ENCODE measurements around the gene SUGT1.
"Not testable (repeated sequence)": the region's sequence is repeated elsewhere in the genome, so short reads cannot be mapped to it uniquely, and the experiment has no call there.

The SUGT1 gene

GRCh38 chr13:52631083-52631690 lies 21.4 kb upstream of the SUGT1 start:
- H3K27me3 ChIP-seq (ENCODE audit: control insufficient read depth, insufficient read depth, low read length); H3K36me3 ChIP-seq (ENCODE audit: control insufficient read depth, insufficient read depth, low read length); H3K27ac ChIP-seq (ENCODE audit: low read length); H3K9me3 ChIP-seq (ENCODE audit: control insufficient read depth, insufficient read depth, low read length); H3K4me1 ChIP-seq (ENCODE audit: control insufficient read depth, insufficient read depth, low read length); H3K4me3 ChIP-seq (ENCODE audit: low read length); DNase-seq (ENCODE audit: low read depth, low spot score): not testable (repeated sequence)
- WGBS (ENCODE audit: insufficient coverage, insufficient read length): no CpG with 5 or more reads among the region's 7 CpGs

GRCh38 chr13:52638666-52639328 lies 13.8 kb upstream of the SUGT1 start:
- DNase-seq (ENCODE audit: low read depth, low spot score): no peak
- Histone ChIP-seq H3K4me3 (ENCODE audit: low read length) (no peak overlapping the region), H3K9me3 (ENCODE audit: control insufficient read depth, insufficient read depth, low read length) (no peaks in the 10 kb centered on the region), H3K36me3 (ENCODE audit: control insufficient read depth, insufficient read depth, low read length) (no peaks in the 10 kb centered on the region), H3K27ac (ENCODE audit: low read length) (no peak overlapping the region), H3K4me1 (ENCODE audit: control insufficient read depth, insufficient read depth, low read length) (no peaks in the 10 kb centered on the region), H3K27me3 (ENCODE audit: control insufficient read depth, insufficient read depth, low read length) (no peaks in the 10 kb centered on the region)
- WGBS (ENCODE audit: insufficient coverage, insufficient read length): no CpG with 5 or more reads among the region's 5 CpGs

GRCh38 chr13:52642131-52642530 lies 10.5 kb upstream of the SUGT1 start, which contains the start of gene HNRNPA1L2:
HNRNPA1L2 (plus strand) TSS chr13:52642431; CDS start chr13:52642493, 62 bp downstream.
- Histone ChIP-seq H3K36me3 (ENCODE audit: control insufficient read depth, insufficient read depth, low read length) (no peaks in the 10 kb centered on the region), H3K27me3 (ENCODE audit: control insufficient read depth, insufficient read depth, low read length) (no peaks in the 10 kb centered on the region), H3K9me3 (ENCODE audit: control insufficient read depth, insufficient read depth, low read length) (no peaks in the 10 kb centered on the region), H3K4me1 (ENCODE audit: control insufficient read depth, insufficient read depth, low read length) (no peaks in the 10 kb centered on the region), H3K27ac (ENCODE audit: low read length) (no peak within 1 kb of the TSS), H3K4me3 (ENCODE audit: low read length) (no peak within 1 kb of the TSS)
- WGBS (ENCODE audit: insufficient coverage, insufficient read length): no CpG with 5 or more reads among the region's 7 CpGs
- DNase-seq (ENCODE audit: low read depth, low spot score): no peak

GRCh38 chr13:52644108-52644507 lies 8.5 kb upstream of the SUGT1 start:
- no peaks in the 10 kb centered on the region for H3K27me3 ChIP-seq (ENCODE audit: control insufficient read depth, insufficient read depth, low read length)
- H3K36me3 ChIP-seq (ENCODE audit: control insufficient read depth, insufficient read depth, low read length): no peaks in the 10 kb centered on the region; the same call in 1 of the 2 replicates
- no peak overlapping the region for H3K27ac ChIP-seq (ENCODE audit: low read length)
- no peak for DNase-seq (ENCODE audit: low read depth, low spot score)
- H3K4me3 ChIP-seq (ENCODE audit: low read length): no peak overlapping the region
- no peaks in the 10 kb centered on the region for H3K9me3 ChIP-seq (ENCODE audit: control insufficient read depth, insufficient read depth, low read length)
- no CpG with 5 or more reads among the region's 3 CpGs for WGBS (ENCODE audit: insufficient coverage, insufficient read length)
- H3K4me1 ChIP-seq (ENCODE audit: control insufficient read depth, insufficient read depth, low read length): no peaks in the 10 kb centered on the region

- Histone ChIP-seq H3K4me1 (ENCODE audit: control insufficient read depth, insufficient read depth, low read length) (peaks cover 3% of the 10 kb centered on the region; the same call in 1 of the 2 replicates), H3K27ac (ENCODE audit: low read length) (no peak overlapping the region), H3K27me3 (ENCODE audit: control insufficient read depth, insufficient read depth, low read length) (no peaks in the 10 kb centered on the region), H3K36me3 (ENCODE audit: control insufficient read depth, insufficient read depth, low read length) (peaks cover 2% of the 10 kb centered on the region; the same call in 1 of the 2 replicates), H3K9me3 (ENCODE audit: control insufficient read depth, insufficient read depth, low read length) (no peaks in the 10 kb centered on the region), H3K4me3 (ENCODE audit: low read length) (no peak overlapping the region)
- no peak for DNase-seq (ENCODE audit: low read depth, low spot score)
Measured at GRCh38 chr13:52646967-52647366, 5.7 kb upstream of the SUGT1 start.

GRCh38 chr13:52650731-52651130 lies 1.9 kb upstream of the SUGT1 start:
- H3K4me3 ChIP-seq (ENCODE audit: low read length): no peak overlapping the region; the same call in 1 of the 2 replicates
- no peak overlapping the region for H3K27ac ChIP-seq (ENCODE audit: low read length)
- DNase-seq (ENCODE audit: low read depth, low spot score): no peak
- no CpG with 5 or more reads among the region's 6 CpGs for WGBS (ENCODE audit: insufficient coverage, insufficient read length)
- peaks cover 3% of the 10 kb centered on the region; the same call in 1 of the 2 replicates for H3K4me1 ChIP-seq (ENCODE audit: control insufficient read depth, insufficient read depth, low read length)
- no peaks in the 10 kb centered on the region for H3K27me3 ChIP-seq (ENCODE audit: control insufficient read depth, insufficient read depth, low read length)
- no peaks in the 10 kb centered on the region for H3K9me3 ChIP-seq (ENCODE audit: control insufficient read depth, insufficient read depth, low read length)
- H3K36me3 ChIP-seq (ENCODE audit: control insufficient read depth, insufficient read depth, low read length): peaks cover 2% of the 10 kb centered on the region; the same call in 1 of the 2 replicates

GRCh38 chr13:52651897-52652195 lies 790 bp upstream of the SUGT1 start:
- Histone ChIP-seq H3K36me3 (ENCODE audit: control insufficient read depth, insufficient read depth, low read length) (peaks cover 2% of the 10 kb centered on the region; the same call in 1 of the 2 replicates), H3K9me3 (ENCODE audit: control insufficient read depth, insufficient read depth, low read length) (no peaks in the 10 kb centered on the region), H3K4me1 (ENCODE audit: control insufficient read depth, insufficient read depth, low read length) (peaks cover 3% of the 10 kb centered on the region; the same call in 1 of the 2 replicates), H3K4me3 (ENCODE audit: low read length) (peak overlapping the region; percentile 90), H3K27ac (ENCODE audit: low read length) (no peak overlapping the region), H3K27me3 (ENCODE audit: control insufficient read depth, insufficient read depth, low read length) (no peaks in the 10 kb centered on the region)
- no CpG with 5 or more reads among the region's 7 CpGs for WGBS (ENCODE audit: insufficient coverage, insufficient read length)
- DNase-seq (ENCODE audit: low read depth, low spot score): no peak

GRCh38 chr13:52652980-52653303 lies 306 bp downstream of the SUGT1 start:
- DNase-seq (ENCODE audit: low read depth, low spot score): no peak
- Histone ChIP-seq H3K9me3 (ENCODE audit: control insufficient read depth, insufficient read depth, low read length) (no peaks in the 10 kb centered on the region), H3K4me3 (ENCODE audit: low read length) (peak overlapping the region; percentile 90), H3K4me1 (ENCODE audit: control insufficient read depth, insufficient read depth, low read length) (peaks cover 3% of the 10 kb centered on the region; the same call in 1 of the 2 replicates), H3K36me3 (ENCODE audit: control insufficient read depth, insufficient read depth, low read length) (peaks cover 2% of the 10 kb centered on the region; the same call in 1 of the 2 replicates), H3K27ac (ENCODE audit: low read length) (no peak overlapping the region), H3K27me3 (ENCODE audit: control insufficient read depth, insufficient read depth, low read length) (no peaks in the 10 kb centered on the region)
- no CpG with 5 or more reads among the region's 18 CpGs for WGBS (ENCODE audit: insufficient coverage, insufficient read length)

- Histone ChIP-seq H3K27me3 (ENCODE audit: control insufficient read depth, insufficient read depth, low read length) (no peaks in the 10 kb centered on the region), H3K4me3 (ENCODE audit: low read length) (no peak overlapping the region), H3K9me3 (ENCODE audit: control insufficient read depth, insufficient read depth, low read length) (no peaks in the 10 kb centered on the region), H3K4me1 (ENCODE audit: control insufficient read depth, insufficient read depth, low read length) (no peaks in the 10 kb centered on the region), H3K36me3 (ENCODE audit: control insufficient read depth, insufficient read depth, low read length) (no peaks in the 10 kb centered on the region), H3K27ac (ENCODE audit: low read length) (no peak overlapping the region)
- WGBS (ENCODE audit: insufficient coverage, insufficient read length): 100% methylated on average over 1 of the region's 2 CpGs
- no peak for DNase-seq (ENCODE audit: low read depth, low spot score)
Measured at GRCh38 chr13:52659340-52659739, 6.7 kb downstream of the SUGT1 start.

GRCh38 chr13:52664272-52664671 lies 11.6 kb downstream of the SUGT1 start:
- no peak overlapping the region for H3K4me3 ChIP-seq (ENCODE audit: low read length)
- no peak for DNase-seq (ENCODE audit: low read depth, low spot score)
- peaks cover 4% of the 10 kb centered on the region for H3K36me3 ChIP-seq (ENCODE audit: control insufficient read depth, insufficient read depth, low read length)
- H3K9me3 ChIP-seq (ENCODE audit: control insufficient read depth, insufficient read depth, low read length): no peaks in the 10 kb centered on the region
- H3K4me1 ChIP-seq (ENCODE audit: control insufficient read depth, insufficient read depth, low read length): no peaks in the 10 kb centered on the region
- WGBS (ENCODE audit: insufficient coverage, insufficient read length): no CpG with 5 or more reads among the region's 4 CpGs
- no peaks in the 10 kb centered on the region for H3K27me3 ChIP-seq (ENCODE audit: control insufficient read depth, insufficient read depth, low read length)
- no peak overlapping the region for H3K27ac ChIP-seq (ENCODE audit: low read length)

GRCh38 chr13:52665325-52665724 lies 12.7 kb downstream of the SUGT1 start:
- no peaks in the 10 kb centered on the region for H3K4me1 ChIP-seq (ENCODE audit: control insufficient read depth, insufficient read depth, low read length)
- H3K27ac ChIP-seq (ENCODE audit: low read length): no peak overlapping the region
- H3K27me3 ChIP-seq (ENCODE audit: control insufficient read depth, insufficient read depth, low read length): no peaks in the 10 kb centered on the region
- H3K4me3 ChIP-seq (ENCODE audit: low read length): no peak overlapping the region
- no peak for DNase-seq (ENCODE audit: low read depth, low spot score)
- H3K9me3 ChIP-seq (ENCODE audit: control insufficient read depth, insufficient read depth, low read length): no peaks in the 10 kb centered on the region
- peaks cover 4% of the 10 kb centered on the region for H3K36me3 ChIP-seq (ENCODE audit: control insufficient read depth, insufficient read depth, low read length)

Data from iPS DF 6.9 (cell line).